Epithelial cell of esophagus (primary cell): Measurements from ENCODE around the gene CDK13.

Experiments
- DNase-seq: peaks from one replicate; pipeline ENCODE4 v3.0.0; 2010; ENCODE audit warnings: low read depth
- H3K4me3 ChIP-seq: 2 replicates; pipeline ENCODE4 v1.5.1; 2011; ENCODE audit warnings: mild to moderate bottlenecking, low read length, control low read depth
- CTCF ChIP-seq: IDR thresholded peaks from 2 replicates; pipeline ENCODE4 v1.5.1; 2011; ENCODE audit warnings: low read depth, mild to moderate bottlenecking, low read length, control low read depth, inconsistent platforms; ENCODE audit not compliant: insufficient read depth; ENCODE audit errors: missing control alignments

The CDK13 gene

DNA sequence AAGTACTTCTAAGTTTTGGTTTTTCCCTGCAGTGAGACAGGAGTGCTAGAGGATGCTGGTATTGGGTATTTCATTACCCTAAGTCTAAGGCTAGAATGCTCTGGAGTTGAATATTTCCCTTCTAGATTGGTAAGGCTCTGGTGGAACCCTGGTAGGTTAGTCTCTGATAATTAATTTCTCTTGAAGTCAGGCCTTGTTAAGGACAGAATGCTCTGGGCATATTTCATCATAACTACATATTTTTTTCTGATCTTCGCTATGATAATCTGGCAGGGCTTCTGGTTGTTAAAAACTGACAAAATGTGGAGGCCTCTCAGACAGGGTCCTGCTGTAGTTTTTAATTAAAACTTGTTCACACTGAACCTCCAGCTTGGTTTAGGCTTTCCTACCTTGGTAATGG is 83.8 kb downstream of the CDK13 start:
- no peak for DNase-seq
- H3K4me3 ChIP-seq = no peak overlapping the region
- no peak for TF ChIP-seq CTCF

GRCh38 chr7:40041456-40041855 is 91.4 kb downstream of the CDK13 start:
- DNase-seq = no peak
- TF ChIP-seq CTCF = no peak
- H3K4me3 ChIP-seq = no peak overlapping the region

DNA sequence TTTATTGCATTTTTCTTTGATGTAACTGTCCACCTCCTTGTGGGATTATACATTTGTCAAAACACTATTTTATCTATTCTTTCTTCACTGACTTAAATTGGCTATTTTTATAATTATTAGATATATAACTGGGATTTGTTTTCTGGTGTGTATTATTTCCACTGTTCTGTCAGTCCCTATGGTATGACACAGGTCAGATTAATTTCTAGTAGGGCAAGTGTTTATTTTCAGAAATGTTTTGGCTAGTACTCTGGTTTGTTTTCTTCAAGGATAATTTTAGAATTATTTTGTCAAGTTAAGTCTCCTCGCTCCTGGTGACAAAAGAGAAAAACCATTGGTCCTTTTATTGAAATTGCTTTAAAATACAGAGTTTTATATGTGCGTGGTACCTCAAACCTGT is 93.1 kb downstream of the CDK13 start:
- no peak overlapping the region for H3K4me3 ChIP-seq
- no peak for TF ChIP-seq CTCF
- DNase-seq = no peak

- peak; percentile 24 for TF ChIP-seq CTCF
- no peak for DNase-seq
- H3K4me3 ChIP-seq = no peak overlapping the region
Measured at GRCh38 chr7:40047661-40048060, 97.6 kb downstream of the CDK13 start.

DNA sequence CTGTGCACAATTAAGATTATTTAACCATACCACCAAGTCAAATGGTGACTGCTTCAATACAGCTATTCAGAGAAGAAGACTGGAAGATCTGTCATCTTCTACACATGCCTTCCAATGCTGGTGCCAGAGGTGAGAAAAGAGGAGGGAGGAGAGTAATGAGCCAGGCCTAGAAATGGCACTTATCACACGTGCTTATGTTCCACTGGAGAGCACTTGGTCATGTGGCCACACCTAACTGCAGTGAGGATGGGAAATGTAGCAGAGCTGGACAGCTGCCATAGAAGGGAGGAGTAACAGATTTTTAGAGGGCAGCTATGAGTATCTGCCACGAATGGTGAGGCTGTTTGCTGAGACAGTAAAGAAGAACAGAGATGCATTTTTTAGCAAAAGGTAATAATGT is 107.2 kb downstream of the CDK13 start:
- TF ChIP-seq CTCF = no peak
- DNase-seq = peak; percentile 40
- no peak overlapping the region for H3K4me3 ChIP-seq

GRCh38 chr7:40058026-40058425 is 108.0 kb downstream of the CDK13 start:
- no peak for DNase-seq
- no peak for TF ChIP-seq CTCF
- H3K4me3 ChIP-seq = no peak overlapping the region

DNA sequence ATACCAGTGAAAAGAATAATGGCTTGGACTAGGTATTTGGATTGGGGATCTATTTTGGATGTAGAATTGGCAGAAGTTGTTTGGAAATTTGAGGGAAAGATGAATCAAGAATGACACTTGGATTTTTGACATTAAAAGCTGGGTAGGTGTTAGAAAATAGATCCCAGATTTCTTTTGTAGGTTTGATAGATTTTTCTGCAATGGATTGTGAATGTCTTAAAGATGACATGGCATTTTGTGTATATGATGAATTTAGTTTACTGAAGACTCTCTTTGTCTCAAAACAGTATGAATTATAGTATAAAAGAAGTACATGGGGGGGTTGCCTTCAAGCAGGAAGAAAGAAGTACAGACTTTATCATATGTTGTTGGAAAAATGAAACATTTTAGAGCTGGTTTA is 108.6 kb downstream of the CDK13 start:
- no peak overlapping the region for H3K4me3 ChIP-seq
- no peak for TF ChIP-seq CTCF
- DNase-seq = no peak
